ENCODE data around the gene CYFIP1.

Gene CYFIP1

DNA sequence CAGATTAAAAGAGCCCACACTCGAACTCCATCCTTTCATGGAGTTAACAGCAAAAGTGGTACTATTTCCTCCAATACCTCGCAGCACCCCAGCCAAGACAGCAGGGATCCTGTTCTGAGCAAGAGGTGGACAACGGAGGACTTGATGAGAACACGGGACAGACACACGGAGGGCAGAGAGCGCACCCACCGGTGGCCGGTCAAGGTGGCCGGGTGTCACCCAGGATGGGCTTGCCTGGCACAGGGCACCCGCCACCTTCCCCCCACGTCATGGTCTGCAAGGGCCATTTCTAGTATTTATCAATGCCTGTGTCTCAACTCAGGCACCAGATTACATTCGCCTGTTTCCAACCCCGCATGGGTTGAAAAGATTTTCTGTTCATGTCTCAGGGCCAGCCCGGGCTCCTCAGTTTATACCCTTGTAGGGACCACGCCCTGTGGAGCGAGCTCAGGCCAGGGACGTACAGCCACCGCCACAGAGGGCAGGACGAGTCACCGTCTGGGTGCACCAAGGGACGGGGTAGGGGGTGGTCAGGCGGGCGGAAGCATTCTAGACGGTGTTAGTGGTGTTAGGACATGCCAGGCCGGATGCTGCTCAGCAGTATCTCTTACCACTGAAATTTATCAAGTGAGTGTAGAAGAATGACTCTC lies 64.2 kb downstream of the CYFIP1 start:
- DNase-seq (ENCODE audit: low spot score): no peak
- TF ChIP-seq, protein P1, sequence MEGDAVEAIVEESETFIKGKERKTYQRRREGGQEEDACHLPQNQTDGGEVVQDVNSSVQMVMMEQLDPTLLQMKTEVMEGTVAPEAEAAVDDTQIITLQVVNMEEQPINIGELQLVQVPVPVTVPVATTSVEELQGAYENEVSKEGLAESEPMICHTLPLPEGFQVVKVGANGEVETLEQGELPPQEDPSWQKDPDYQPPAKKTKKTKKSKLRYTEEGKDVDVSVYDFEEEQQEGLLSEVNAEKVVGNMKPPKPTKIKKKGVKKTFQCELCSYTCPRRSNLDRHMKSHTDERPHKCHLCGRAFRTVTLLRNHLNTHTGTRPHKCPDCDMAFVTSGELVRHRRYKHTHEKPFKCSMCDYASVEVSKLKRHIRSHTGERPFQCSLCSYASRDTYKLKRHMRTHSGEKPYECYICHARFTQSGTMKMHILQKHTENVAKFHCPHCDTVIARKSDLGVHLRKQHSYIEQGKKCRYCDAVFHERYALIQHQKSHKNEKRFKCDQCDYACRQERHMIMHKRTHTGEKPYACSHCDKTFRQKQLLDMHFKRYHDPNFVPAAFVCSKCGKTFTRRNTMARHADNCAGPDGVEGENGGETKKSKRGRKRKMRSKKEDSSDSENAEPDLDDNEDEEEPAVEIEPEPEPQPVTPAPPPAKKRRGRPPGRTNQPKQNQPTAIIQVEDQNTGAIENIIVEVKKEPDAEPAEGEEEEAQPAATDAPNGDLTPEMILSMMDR (IDR thresholded peaks at IDR 0.05; ENCODE audit: extremely low read depth, insufficient read depth, missing control alignments): no peak
- in situ Hi-C loops (cut with MboI; ENCODE audit: low pct_unique_long_range_greater_than_20kb, low sequenced_read_pairs, unreplicated experiment): no loop called here

GRCh38 chr15:22913646-22914380 lies 66.4 kb downstream of the CYFIP1 start:
- in situ Hi-C loops (cut with MboI; ENCODE audit: low pct_unique_long_range_greater_than_20kb, low sequenced_read_pairs, unreplicated experiment): no loop called here
- TF ChIP-seq, protein P1 (IDR thresholded peaks at IDR 0.05; ENCODE audit: extremely low read depth, insufficient read depth, missing control alignments): no peak
- DNase-seq (ENCODE audit: low spot score): no peak

GRCh38 chr15:22912256-22912655 lies 67.9 kb downstream of the CYFIP1 start:
- in situ Hi-C loops (cut with MboI; ENCODE audit: low pct_unique_long_range_greater_than_20kb, low sequenced_read_pairs, unreplicated experiment): no loop called here
- TF ChIP-seq, protein P1 (IDR thresholded peaks at IDR 0.05; ENCODE audit: extremely low read depth, insufficient read depth, missing control alignments): no peak
- no peak for DNase-seq (ENCODE audit: low spot score)

DNA sequence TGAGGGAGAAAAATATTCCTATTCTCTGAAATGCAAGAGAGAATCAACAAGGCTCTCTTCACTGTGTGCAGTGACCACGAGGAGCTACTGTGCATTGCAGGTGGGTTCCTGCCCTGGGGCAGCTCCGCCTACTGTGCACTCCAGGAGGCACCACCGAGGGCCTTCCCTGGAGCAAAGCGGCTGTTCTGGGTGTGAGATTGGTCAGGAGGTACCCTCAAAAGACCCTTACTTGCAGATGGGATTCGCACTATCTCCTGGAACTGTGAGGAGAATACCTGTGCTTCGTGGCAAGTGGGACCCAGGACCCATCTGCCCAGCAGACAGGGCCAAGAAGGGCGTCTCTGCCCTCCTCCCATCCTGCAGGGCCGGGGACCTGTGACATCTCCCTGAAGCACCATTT lies 68.9 kb downstream of the CYFIP1 start:
- TF ChIP-seq, protein P1 (IDR thresholded peaks at IDR 0.05; ENCODE audit: extremely low read depth, insufficient read depth, missing control alignments): no peak
- in situ Hi-C loops (cut with MboI; ENCODE audit: low pct_unique_long_range_greater_than_20kb, low sequenced_read_pairs, unreplicated experiment): no loop called here
- DNase-seq (ENCODE audit: low spot score): no peak

DNA sequence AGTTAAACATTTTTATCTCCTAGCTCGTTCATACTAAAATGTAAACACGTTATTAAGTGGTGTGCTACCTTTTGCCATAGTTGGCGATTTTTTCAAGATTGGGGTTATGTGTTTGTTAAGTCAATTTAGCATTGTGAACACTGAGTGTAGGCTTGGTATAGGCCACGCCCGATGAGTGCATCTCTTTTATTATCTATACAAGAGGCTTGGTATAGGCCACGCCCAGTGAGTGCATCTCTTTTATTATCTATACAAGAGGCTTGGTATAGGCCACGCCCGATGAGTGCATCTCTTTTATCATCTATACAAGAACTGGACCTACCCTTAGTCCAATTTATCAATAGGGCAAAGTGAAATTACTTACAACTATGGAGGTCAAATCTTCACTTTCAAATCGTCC lies 71.3 kb downstream of the CYFIP1 start:
- DNase-seq (ENCODE audit: low spot score): no peak
- in situ Hi-C loops (cut with MboI; ENCODE audit: low pct_unique_long_range_greater_than_20kb, low sequenced_read_pairs, unreplicated experiment): no loop called here
- TF ChIP-seq, protein P1 (IDR thresholded peaks at IDR 0.05; ENCODE audit: extremely low read depth, insufficient read depth, missing control alignments): no peak

DNA sequence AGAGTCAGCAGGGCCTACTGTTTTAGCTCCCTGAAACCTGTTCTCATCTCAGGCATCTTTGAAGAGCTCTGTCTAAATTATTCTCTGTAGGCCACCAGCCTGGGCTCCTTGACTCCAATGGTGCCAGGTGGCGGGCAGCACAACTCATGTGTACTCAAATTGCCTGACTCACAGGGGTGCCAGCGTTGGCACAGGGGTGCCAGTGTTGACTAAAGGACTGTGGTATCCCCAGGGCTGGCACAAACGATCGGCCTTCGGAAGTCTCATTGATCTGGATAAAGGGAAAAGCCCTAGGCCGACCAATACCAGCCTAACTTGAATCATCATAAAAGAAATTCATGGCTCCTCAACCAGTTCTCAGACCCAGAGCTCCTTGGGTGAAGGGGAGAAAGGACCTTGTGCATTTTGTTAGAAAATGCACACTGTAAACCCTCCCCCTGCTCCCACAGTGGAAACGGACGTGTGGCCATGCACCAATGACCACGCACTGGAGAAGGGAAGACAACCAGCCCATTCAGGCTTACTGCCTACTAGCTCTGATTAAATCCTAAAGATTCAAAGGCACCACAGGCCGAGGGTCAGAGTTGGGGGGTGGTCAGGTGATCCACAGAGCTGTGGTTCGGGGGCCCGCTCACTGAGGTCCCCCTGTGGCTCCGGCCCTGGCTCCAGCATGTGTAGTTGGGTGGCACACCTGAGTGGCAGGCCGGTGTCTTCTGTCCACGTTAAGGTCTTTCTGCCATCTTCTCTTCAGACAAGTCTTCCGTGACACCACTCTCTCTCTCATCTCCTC lies 72.8 kb downstream of the CYFIP1 start:
- no peak for DNase-seq (ENCODE audit: low spot score)
- TF ChIP-seq, protein P1 (IDR thresholded peaks at IDR 0.05; ENCODE audit: extremely low read depth, insufficient read depth, missing control alignments): no peak
- in situ Hi-C loops (cut with MboI; ENCODE audit: low pct_unique_long_range_greater_than_20kb, low sequenced_read_pairs, unreplicated experiment): no loop called here
